GM10248 (cell line): ENCODE measurements around the gene C1orf210.
A peak's percentile ranks its signal among the peaks of the same experiment; 100 is the strongest.

Source experiments
- CTCF ChIA-PET: fragments of 300-600 bp; sonication (Branson Sonifier 250); formaldehyde crosslinking; extraction: SDS; loops from one replicate; lab custom pipeline; 2021; ENCODE audit warnings: antibody characterized with exemption; lab: Yijun Ruan, JAX
- POLR2A ChIA-PET: fragments of 350-650 bp; sonication (Branson Sonifier 250); formaldehyde crosslinking; extraction: SDS; loops from one replicate; lab custom pipeline; 2020; ENCODE audit warnings: antibody characterized with exemption; lab: Yijun Ruan, JAX
- DNase-seq: peaks from one replicate; pipeline ENCODE4 v3.0.0; 2012; ENCODE audit errors: extremely low spot score
- CTCF ChIP-seq: IDR thresholded peaks from 2 replicates; pipeline ENCODE4 v1.5.1; 2012; ENCODE audit warnings: mild to moderate bottlenecking, low read depth; ENCODE audit errors: extremely low read depth, missing control alignments, control extremely low read depth

C1orf210 gene

GRCh38 chr1:43272576-43273571 lies 12.5 kb downstream of the C1orf210 start:
- DNase-seq = peak; percentile 6
- ChIA-PET POLR2A (no interaction called here), CTCF (no interaction called here)
- no peak for TF ChIP-seq CTCF

GRCh38 chr1:43272161-43272560 lies 13.2 kb downstream of the C1orf210 start:
- ChIA-PET CTCF (no interaction called here), POLR2A (no interaction called here)
- no peak for TF ChIP-seq CTCF
- peak; percentile 20 for DNase-seq

GRCh38 chr1:43271186-43272118 lies 13.9 kb downstream of the C1orf210 start:
- no peak for TF ChIP-seq CTCF
- ChIA-PET POLR2A (no interaction called here), CTCF (no interaction called here)
- DNase-seq = peak; percentile 15

- peak; percentile 35 for DNase-seq
- ChIA-PET CTCF (no interaction called here), POLR2A (no interaction called here)
- no peak for TF ChIP-seq CTCF
Measured at GRCh38 chr1:43270421-43271095, 14.8 kb downstream of the C1orf210 start.

- TF ChIP-seq CTCF = no peak
- CTCF ChIA-PET = no interaction called here
- POLR2A ChIA-PET = no interaction called here
- DNase-seq = peak; percentile 15
Measured at GRCh38 chr1:43269627-43270375, 15.6 kb downstream of the C1orf210 start, which contains the start of gene TMEM125. Gene TMEM125 (plus strand): TSS chr1:43269983. CDS start chr1:43272723, 2,740 bp downstream.
